HG03139 (cell line): Measurements from ENCODE around the gene PKP1.

Experiments
- ATAC-seq: cut with Tn5 transposase; IDR thresholded peaks from one replicate; pipeline ENCODE4 v1.9.1; 2021; ENCODE audit not compliant: unreplicated experiment

Gene PKP1

DNA sequence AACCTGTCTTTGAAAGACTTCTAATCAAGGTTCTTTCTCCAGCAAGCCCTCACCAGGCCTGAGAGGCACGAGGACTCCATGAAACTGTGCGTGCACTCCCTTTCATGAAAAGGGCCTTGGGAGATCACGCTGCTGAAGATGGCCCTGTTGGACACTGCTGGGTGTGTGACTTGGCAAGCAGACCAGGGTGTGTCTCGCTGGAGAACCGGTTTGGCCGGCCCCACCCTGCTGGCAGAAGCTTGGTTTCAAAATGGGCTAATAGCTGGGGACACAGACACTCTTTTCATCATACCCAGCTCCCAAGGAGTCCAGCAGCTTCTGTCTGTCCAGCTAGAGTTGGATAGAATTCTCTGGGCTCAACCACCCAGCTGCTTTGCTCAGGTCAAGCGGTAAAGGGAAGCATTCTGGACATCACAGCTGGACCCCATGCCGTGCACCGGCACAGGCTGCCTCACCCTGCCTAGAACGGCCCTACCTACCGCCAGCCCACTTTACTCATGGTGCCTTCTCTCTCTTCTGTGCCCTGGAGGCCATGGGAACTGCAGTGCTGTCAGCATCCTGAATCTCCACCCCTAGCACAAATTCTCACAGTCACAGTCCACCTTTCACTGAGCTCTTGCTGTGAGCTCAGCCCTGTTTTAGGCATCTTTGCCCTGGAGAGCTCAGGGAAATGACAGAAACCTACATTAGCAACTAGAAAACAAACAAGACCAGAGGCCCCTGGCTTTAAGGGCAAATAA, 24.6 kb downstream of the PKP1 start:
- ATAC-seq = no peak

DNA sequence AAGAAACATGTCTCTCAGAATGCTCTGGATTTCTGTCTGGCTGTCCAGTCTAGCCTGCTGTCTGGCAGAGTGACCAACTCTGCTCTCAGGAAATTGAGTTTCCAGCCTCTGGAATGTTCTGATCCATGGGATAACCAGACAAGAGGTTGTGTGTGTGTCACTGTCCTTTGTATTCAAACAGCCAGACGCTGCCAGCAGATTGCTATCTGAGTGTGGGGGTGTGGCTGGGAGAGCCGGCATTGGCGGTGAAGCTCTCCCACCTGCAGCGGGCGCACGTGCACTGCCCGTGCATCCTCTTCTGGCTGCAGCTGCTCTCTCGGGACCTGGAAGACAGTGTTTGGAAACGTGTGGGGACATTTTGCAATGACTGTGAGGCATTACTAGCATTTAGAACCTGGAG, 26.1 kb downstream of the PKP1 start:
- no peak for ATAC-seq

DNA sequence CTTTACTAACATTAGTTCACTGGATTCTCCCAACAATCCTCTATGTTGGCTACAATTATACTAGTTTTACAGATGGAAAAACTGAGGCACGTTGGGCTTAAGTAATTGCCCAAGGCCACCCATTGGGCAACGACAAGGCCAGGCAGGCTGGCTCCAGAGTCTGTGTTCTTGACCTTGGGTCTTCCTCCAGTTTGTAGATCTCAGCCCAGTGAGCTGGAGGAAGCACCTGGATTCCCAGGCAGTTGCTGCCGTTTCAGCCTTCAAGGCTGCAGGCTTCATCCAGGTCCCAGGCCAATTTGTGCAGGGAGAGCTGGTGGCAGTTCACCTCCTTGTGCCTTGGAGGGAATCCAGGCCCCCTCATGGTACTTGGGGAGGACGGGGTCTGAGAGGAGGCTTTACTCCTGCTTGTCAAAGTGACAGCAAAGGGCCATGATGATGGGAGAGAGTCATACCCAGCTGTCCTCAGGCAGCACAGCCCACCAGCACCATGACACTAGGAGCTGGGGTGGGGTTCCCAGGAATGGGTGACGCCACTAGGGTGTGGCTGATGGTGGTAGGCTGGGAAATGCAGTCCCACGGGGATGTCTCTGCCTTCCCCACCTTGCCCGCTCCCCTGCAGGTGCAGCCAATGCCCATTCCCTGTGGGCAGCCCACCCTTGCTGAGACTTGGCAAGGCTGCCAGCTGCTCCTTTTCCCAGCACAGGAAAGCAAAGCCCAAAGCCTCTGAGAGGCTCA, 27.1 kb downstream of the PKP1 start:
- ATAC-seq = no peak

DNA sequence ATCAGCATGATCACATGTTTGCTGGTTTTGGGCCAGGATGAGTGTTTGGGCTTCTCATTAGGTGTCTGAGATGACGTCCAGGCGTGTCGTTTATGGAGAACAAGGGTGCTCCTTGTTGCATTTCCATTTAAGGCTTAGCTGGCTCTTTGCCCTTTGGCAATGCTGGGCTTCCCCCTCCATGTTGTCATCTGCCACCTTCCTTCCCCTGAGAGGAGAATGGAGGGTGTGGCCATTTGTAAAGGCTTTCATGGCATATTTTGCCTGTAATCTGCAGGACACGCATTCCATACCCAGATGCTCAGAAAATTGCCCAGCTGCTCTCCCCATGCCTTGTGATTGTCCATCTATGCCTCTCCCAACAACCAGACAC, 27.7 kb downstream of the PKP1 start:
- no peak for ATAC-seq

DNA sequence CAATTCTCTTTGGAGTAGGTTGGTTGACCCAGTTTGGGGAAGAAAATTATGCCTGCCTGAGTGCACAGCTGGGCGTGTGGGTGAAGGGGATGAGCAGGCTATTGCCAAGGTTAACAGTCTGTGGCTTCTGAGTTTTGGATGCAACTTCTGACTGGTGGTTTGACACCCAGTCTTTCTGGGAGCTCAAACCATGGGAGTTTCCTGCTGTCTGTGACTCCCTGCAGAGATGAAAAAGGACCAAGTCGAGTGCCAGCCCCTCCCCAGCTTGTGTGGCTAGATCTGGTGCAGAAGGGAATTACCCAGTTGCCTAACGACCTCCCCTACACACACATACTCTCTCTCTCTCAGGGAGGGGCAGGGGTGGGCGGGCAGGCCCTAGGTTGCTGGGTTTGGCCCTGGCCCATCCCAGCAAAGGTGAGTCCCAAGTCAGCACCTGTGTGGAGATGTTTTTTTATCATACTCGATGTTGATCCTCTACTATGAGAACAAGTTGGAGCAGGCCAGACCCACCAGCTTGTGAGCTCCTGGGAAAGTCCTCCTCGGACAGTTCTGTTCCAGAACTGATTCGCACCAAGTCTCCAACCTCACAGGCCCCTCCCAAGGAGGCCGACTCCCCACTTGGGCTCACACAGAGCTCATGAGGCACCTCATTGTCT, 28.2 kb downstream of the PKP1 start:
- ATAC-seq = no peak

DNA sequence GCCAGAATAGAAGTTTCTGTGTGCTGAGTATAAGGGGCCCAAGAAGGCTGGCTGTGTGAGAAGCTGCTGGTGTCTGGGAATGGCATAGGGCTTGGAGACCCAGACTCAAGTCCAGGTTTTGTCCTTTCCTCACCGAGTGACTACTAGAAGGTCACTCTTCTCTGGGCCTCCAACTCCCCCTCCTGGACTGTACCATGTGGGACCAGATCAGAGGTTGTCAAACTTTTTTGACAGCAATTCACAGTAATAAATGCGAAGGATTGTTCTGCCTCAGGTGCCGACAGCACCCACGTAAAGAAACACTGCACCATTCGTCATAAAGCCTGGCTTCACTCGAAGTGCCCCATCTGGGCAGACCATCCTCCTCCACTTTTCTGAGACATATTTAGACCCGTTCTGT, 29.0 kb downstream of the PKP1 start:
- ATAC-seq = no peak

DNA sequence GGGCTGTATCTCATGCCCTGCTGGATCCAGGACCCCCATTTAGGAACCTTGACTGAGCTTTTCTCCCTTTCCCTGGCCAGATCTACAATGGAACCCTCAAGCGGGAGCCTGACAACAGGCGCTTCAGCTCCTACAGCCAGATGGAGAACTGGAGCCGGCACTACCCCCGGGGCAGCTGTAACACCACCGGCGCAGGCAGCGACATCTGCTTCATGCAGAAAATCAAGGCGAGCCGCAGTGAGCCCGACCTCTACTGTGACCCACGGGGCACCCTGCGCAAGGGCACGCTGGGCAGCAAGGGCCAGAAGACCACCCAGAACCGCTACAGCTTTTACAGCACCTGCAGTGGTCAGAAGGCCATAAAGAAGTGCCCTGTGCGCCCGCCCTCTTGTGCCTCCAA, 29.8 kb downstream of the PKP1 start:
- no peak for ATAC-seq

GRCh38 chr1:201316556-201316955, 33.2 kb downstream of the PKP1 start:
- ATAC-seq = no peak

DNA sequence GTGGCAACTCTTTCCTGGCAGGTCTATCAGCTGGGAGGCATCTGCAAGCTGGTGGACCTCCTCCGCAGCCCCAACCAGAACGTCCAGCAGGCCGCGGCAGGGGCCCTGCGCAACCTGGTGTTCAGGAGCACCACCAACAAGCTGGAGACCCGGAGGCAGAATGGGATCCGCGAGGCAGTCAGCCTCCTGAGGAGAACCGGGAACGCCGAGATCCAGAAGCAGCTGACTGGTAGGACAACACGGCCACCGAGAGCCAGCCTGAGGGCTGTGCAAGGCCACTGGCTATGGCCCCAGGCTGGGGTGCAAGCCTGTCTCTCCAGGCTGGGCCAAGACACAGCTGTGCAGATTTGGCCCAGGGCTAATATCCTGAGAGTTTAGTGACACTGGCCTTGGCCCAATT, 34.2 kb downstream of the PKP1 start:
- ATAC-seq = no peak

DNA sequence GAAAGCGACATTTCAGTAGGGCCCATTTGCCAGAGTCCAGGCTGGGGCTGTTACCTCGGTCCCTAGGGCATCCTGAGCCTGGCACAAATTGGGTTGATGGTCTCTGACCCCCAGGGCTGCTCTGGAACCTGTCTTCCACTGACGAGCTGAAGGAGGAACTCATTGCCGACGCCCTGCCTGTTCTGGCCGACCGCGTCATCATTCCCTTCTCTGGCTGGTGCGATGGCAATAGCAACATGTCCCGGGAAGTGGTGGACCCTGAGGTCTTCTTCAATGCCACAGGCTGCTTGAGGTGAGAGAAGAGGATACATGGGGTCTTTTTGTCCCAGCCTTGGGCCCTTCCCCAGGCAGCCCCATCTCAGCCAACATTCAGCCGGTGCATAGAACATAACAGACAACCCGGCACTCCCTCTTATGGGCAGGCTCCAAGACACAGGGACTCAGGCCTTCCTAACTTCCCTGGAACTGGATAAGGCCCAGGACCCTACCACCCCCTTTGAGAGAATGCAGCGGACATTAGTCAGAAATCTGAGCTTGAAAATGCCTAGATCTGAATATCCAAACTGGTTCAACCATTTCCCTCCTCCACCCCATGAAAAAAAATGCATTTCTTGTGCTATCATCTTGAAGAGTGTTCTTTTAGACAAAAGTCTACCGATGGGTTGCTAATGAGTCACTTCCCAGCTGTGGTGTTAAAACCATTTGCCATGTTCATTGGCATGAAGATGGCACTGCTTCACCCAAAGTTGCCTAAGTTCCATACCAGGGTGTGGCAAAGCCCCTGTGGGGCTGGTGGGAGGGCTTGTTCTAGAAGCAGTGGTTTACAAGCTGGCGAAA, 35.4 kb downstream of the PKP1 start:
- no peak for ATAC-seq

- ATAC-seq = no peak
Observed at GRCh38 chr1:201319631-201320030, 36.3 kb downstream of the PKP1 start.

DNA sequence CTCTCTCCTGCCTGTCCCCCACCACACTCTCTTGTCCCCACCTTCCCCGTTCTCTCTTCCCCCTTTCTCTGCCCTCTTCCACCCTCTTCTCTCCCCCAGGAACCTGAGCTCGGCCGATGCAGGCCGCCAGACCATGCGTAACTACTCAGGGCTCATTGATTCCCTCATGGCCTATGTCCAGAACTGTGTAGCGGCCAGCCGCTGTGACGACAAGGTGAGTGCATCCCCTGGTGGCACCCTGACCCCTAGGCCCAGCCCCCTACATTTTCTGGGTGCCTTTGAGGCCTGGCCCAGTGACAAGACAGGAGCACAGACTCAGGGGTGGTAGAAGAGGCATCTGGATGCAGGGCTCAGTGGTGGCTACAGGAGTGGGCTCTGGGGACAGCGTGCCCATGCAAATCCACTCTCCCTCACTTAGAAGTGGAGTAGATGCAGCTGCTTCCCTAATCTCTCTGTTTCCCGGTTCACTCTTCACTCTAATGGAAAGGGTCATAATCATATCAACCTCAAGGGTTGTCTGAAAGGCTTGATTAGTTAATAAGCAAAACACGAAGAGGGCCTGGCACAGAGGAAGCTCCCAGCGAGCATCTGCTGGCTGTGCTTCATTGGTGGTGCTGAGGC, 37.0 kb downstream of the PKP1 start:
- no peak for ATAC-seq

- no peak for ATAC-seq
Observed at GRCh38 chr1:201321826-201322390, 38.6 kb downstream of the PKP1 start.

DNA sequence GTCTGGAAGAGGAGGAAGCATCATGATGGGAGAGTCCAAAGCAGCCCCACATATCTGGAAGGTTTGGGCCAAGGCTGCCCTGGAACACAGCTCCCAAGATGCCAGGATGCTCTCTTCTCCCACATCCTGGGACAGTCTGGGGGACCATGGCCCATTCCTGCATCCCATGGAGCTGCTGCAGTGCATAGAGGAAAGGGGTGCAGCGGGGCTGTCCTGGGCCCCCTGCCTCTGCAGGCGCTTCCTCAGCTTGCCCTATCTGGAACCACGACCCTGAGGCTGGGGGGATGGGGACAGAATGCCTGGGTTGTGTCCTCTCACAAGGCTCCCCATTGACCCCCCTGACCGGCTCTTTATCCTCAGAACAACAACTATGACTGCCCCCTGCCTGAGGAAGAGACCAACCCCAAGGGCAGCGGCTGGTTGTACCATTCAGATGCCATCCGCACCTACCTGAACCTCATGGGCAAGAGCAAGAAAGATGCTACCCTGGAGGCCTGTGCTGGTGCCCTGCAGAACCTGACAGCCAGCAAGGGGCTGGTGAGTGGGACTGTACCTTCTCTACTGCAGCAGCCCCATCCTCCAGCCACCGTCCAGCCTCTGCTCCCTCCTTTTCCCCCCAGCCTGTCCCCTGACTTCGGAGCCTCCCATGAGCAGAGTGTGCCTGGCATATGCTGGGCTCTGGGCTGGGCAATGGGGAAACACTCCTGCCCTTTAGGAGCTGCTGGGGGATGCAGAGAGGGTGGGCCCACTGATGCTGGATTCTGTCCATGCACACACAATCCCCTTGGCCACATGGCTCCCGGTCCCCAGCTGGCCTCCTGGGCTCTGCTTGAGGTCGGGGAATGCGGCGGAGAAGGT, 39.6 kb downstream of the PKP1 start:
- no peak for ATAC-seq

DNA sequence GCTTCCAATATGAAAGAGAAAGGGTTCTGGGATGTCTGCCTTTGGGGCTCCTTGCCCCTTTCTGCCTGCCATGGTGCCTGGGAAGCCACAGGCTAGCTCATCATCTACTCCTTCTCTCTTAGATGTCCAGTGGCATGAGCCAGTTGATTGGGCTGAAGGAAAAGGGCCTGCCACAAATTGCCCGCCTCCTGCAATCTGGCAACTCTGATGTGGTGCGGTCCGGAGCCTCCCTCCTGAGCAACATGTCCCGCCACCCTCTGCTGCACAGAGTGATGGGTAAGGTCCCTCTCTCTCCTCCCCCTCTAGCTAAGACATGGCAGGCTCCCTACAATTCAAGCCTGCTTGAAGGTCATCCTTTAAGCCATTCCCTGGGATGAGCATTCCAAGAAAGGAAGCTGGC, 41.0 kb downstream of the PKP1 start:
- ATAC-seq = no peak

GRCh38 chr1:201324821-201325677, 41.7 kb downstream of the PKP1 start:
- no peak for ATAC-seq

DNA sequence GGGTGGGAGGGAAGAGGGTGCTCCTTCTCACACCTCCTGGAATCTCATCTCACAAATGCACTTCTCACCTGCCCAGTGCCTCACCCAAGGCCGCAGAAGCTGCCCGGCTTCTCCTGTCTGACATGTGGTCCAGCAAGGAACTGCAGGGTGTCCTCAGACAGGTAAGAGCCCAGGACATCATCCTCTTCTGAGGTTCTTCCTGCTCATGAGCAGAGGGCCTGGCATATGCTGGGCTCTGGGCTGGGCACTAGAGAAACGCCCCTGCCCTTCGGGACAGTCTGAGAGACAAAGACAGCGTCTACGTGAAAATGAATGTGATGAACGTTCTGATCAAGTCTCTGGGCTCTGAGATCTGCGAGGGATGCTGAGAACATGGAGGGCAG, 42.4 kb downstream of the PKP1 start:
- ATAC-seq = no peak

DNA sequence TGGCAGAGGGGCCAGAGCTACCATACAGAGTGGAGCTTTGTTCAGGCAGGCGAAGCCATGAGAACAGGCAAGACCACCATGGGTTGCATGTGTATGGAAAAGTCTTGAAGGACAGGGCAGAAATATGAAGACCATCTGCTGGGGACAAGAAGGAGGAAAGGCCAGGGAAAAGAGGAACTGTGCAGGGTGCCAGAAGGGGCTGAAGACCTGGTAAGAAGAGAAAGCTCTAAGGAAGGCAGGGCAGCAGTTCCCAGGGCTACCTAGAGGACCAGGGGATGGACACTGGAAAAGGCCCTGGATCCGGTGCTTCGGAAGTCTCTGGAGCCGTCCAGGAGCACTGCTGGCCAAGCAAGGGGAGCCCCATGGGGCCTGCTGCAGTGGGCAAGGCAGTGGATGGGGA, 43.4 kb downstream of the PKP1 start:
- ATAC-seq = no peak
